ENCODE data around the gene OSBPL7. TPM values are rescaled to one million over a fixed set of nuclear protein-coding genes. Genes with fewer than 3 reads are reported as not detected.
A peak's percentile ranks its signal among the peaks of the same experiment; 100 is the strongest.

The OSBPL7 gene
- total RNA-seq, 2 donors from 2014 or later, result 21.6 to 28.6 TPM

GRCh38 chr17:47811709-47812108 is 9.9 kb downstream of the OSBPL7 start:
- peak; percentile 40 for DNase-seq (ENCODE audit: low spot score)
- Mint-ChIP-seq H3K36me3 (peaks cover 6% of the 10 kb centered on the region), H3K27me3 (no peaks in the 10 kb centered on the region), H3K4me3 (no peak overlapping the region), H3K27ac (peak overlapping the region; percentile 65 to 88), H3K9me3 (no peaks in the 10 kb centered on the region), H3K4me1 (ENCODE audit: low read depth in 2 of 2) (peaks cover 30 to 33% of the 10 kb centered on the region in 2 donors)
- no peak for ATAC-seq

GRCh38 chr17:47810901-47811635 is 10.5 kb downstream of the OSBPL7 start:
- H3K36me3 Mint-ChIP-seq, result peaks cover 6% of the 10 kb centered on the region
- no peaks in the 10 kb centered on the region for H3K9me3 Mint-ChIP-seq
- peaks cover 30 to 33% of the 10 kb centered on the region in 2 donors for H3K4me1 Mint-ChIP-seq (ENCODE audit: low read depth in 2 of 2)
- H3K27me3 Mint-ChIP-seq, result no peaks in the 10 kb centered on the region
- DNase-seq (ENCODE audit: low spot score) (peak; percentile 45), ATAC-seq (no peak)
- no peak overlapping the region for H3K4me3 Mint-ChIP-seq
- H3K27ac Mint-ChIP-seq, result peak overlapping the region; percentile 65 to 88

- peaks cover 30 to 33% of the 10 kb centered on the region in 2 donors for H3K4me1 Mint-ChIP-seq (ENCODE audit: low read depth in 2 of 2)
- peak overlapping the region; percentile 65 to 88 for H3K27ac Mint-ChIP-seq
- peak overlapping the region; percentile 52 for H3K4me3 Mint-ChIP-seq
- H3K9me3 Mint-ChIP-seq, result no peaks in the 10 kb centered on the region
- no peaks in the 10 kb centered on the region for H3K27me3 Mint-ChIP-seq
- DNase-seq (ENCODE audit: low spot score) (peak; percentile 74), ATAC-seq (peak; percentile 88 to 93)
- peaks cover 6% of the 10 kb centered on the region for H3K36me3 Mint-ChIP-seq
Observed at GRCh38 chr17:47810200-47810821, 11.3 kb downstream of the OSBPL7 start.

GRCh38 chr17:47808830-47809480 is 12.6 kb downstream of the OSBPL7 start:
- Mint-ChIP-seq H3K9me3 (no peaks in the 10 kb centered on the region), H3K27ac (no peak overlapping the region), H3K36me3 (peaks cover 6% of the 10 kb centered on the region), H3K4me3 (no peak overlapping the region), H3K4me1 (ENCODE audit: low read depth in 2 of 2) (peaks cover 30 to 33% of the 10 kb centered on the region in 2 donors), H3K27me3 (no peaks in the 10 kb centered on the region)
- no peak for ATAC-seq
- peak; percentile 16 for DNase-seq (ENCODE audit: low spot score)

- Mint-ChIP-seq H3K4me3 (no peak overlapping the region), H3K9me3 (no peaks in the 10 kb centered on the region), H3K27me3 (no peaks in the 10 kb centered on the region), H3K36me3 (peaks cover 6% of the 10 kb centered on the region), H3K27ac (no peak overlapping the region), H3K4me1 (ENCODE audit: low read depth in 2 of 2) (peaks cover 30 to 33% of the 10 kb centered on the region in 2 donors)
- DNase-seq (ENCODE audit: low spot score), result no peak
- no peak for ATAC-seq
Observed at GRCh38 chr17:47808036-47808829, 13.4 kb downstream of the OSBPL7 start.

- Mint-ChIP-seq H3K27me3 (no peaks in the 10 kb centered on the region), H3K9me3 (no peaks in the 10 kb centered on the region), H3K36me3 (peaks cover 6% of the 10 kb centered on the region), H3K4me3 (no peak overlapping the region), H3K27ac (no peak overlapping the region), H3K4me1 (ENCODE audit: low read depth in 2 of 2) (peaks cover 24 to 26% of the 10 kb centered on the region in 2 donors)
- ATAC-seq, result no peak
- no peak for DNase-seq (ENCODE audit: low spot score)
Observed at GRCh38 chr17:47807421-47807820, 14.2 kb downstream of the OSBPL7 start.

- H3K4me1 Mint-ChIP-seq (ENCODE audit: low read depth in 2 of 2), result peaks cover 20 to 23% of the 10 kb centered on the region in 2 donors
- ATAC-seq, result no peak
- no peak for DNase-seq (ENCODE audit: low spot score)
- H3K36me3 Mint-ChIP-seq, result peaks cover 6% of the 10 kb centered on the region
- no peak overlapping the region for H3K4me3 Mint-ChIP-seq
- no peaks in the 10 kb centered on the region for H3K27me3 Mint-ChIP-seq
- no peak overlapping the region for H3K27ac Mint-ChIP-seq
- no peaks in the 10 kb centered on the region for H3K9me3 Mint-ChIP-seq
Observed at GRCh38 chr17:47806913-47807255, 14.7 kb downstream of the OSBPL7 start.

- H3K27ac Mint-ChIP-seq, result no peak overlapping the region
- DNase-seq (ENCODE audit: low spot score), result no peak
- H3K9me3 Mint-ChIP-seq, result no peaks in the 10 kb centered on the region
- no peak for ATAC-seq
- H3K4me3 Mint-ChIP-seq, result no peak overlapping the region
- H3K36me3 Mint-ChIP-seq, result peaks cover 6% of the 10 kb centered on the region
- H3K4me1 Mint-ChIP-seq (ENCODE audit: low read depth in 2 of 2), result peaks cover 14 to 17% of the 10 kb centered on the region in 2 donors
- H3K27me3 Mint-ChIP-seq, result no peaks in the 10 kb centered on the region
Observed at GRCh38 chr17:47806026-47806912, 15.3 kb downstream of the OSBPL7 start.

- H3K4me1 Mint-ChIP-seq (ENCODE audit: low read depth in 2 of 2), result no peaks in the 10 kb centered on the region
- no peaks in the 10 kb centered on the region for H3K27me3 Mint-ChIP-seq
- no peak overlapping the region for H3K4me3 Mint-ChIP-seq
- no peak for ATAC-seq
- no peaks in the 10 kb centered on the region for H3K9me3 Mint-ChIP-seq
- H3K36me3 Mint-ChIP-seq, result no peaks in the 10 kb centered on the region
- no peak for DNase-seq (ENCODE audit: low spot score)
- H3K27ac Mint-ChIP-seq, result no peak overlapping the region
Observed at GRCh38 chr17:47804461-47804860, 17.1 kb downstream of the OSBPL7 start.

- H3K4me3 Mint-ChIP-seq, result no peak overlapping the region
- H3K27ac Mint-ChIP-seq, result no peak overlapping the region
- DNase-seq (ENCODE audit: low spot score), result no peak
- no peaks in the 10 kb centered on the region for H3K4me1 Mint-ChIP-seq (ENCODE audit: low read depth in 2 of 2)
- H3K27me3 Mint-ChIP-seq, result no peaks in the 10 kb centered on the region
- no peaks in the 10 kb centered on the region for H3K9me3 Mint-ChIP-seq
- H3K36me3 Mint-ChIP-seq, result no peaks in the 10 kb centered on the region
- no peak for ATAC-seq
Observed at GRCh38 chr17:47803751-47804150, 17.8 kb downstream of the OSBPL7 start.

- Mint-ChIP-seq H3K4me3 (no peak overlapping the region), H3K9me3 (no peaks in the 10 kb centered on the region), H3K27me3 (no peaks in the 10 kb centered on the region), H3K27ac (no peak overlapping the region), H3K4me1 (ENCODE audit: low read depth in 2 of 2) (no peaks in the 10 kb centered on the region), H3K36me3 (no peaks in the 10 kb centered on the region)
- DNase-seq (ENCODE audit: low spot score), result no peak
- no peak for ATAC-seq
Observed at GRCh38 chr17:47803201-47803600, 18.4 kb downstream of the OSBPL7 start.

GRCh38 chr17:47802341-47803022 is 19.1 kb downstream of the OSBPL7 start:
- no peaks in the 10 kb centered on the region for H3K36me3 Mint-ChIP-seq
- no peak overlapping the region for H3K27ac Mint-ChIP-seq

More at GRCh38 chr17:47802341-47803022, 19.1 kb downstream of the OSBPL7 start:
- peak; percentile 79 to 83 for ATAC-seq
- no peak overlapping the region for H3K4me3 Mint-ChIP-seq
- H3K4me1 Mint-ChIP-seq (ENCODE audit: low read depth in 2 of 2), result no peaks in the 10 kb centered on the region
- peaks cover 0 to 2% of the 10 kb centered on the region in 2 donors for H3K27me3 Mint-ChIP-seq
- no peak for DNase-seq (ENCODE audit: low spot score)
- H3K9me3 Mint-ChIP-seq, result no peaks in the 10 kb centered on the region

Data from natural killer cell treated with Interleukin-12 subunit alpha and Interleukin-12 subunit beta and Interleukin-15 and Interleukin-18, amount 100 ng/mL, for 72 hours (primary cell).